ENCODE results near the gene ATP5PO. TPM values are rescaled to one million over a fixed set of nuclear protein-coding genes. Genes with fewer than 3 reads are reported as not detected.

Gene ATP5PO
- total RNA-seq, 1 donor from 2014 or later = 218 TPM

GRCh38 chr21:33898586-33898985, 17.0 kb downstream of the ATP5PO start:
- no peak for TF ChIP-seq CTCF (IDR thresholded peaks at IDR 0.05; ENCODE audit: unreplicated experiment)
- no peaks in the 10 kb centered on the region for H3K9me3 Mint-ChIP-seq (ENCODE audit: unreplicated experiment)
- DNase-seq (ENCODE audit: low spot score) = no peak
- H3K4me3 Mint-ChIP-seq (ENCODE audit: unreplicated experiment) = no peak overlapping the region
- H3K36me3 Mint-ChIP-seq (ENCODE audit: low read depth, unreplicated experiment) = peaks cover 18% of the 10 kb centered on the region
- peaks cover 41% of the 10 kb centered on the region for H3K4me1 Mint-ChIP-seq (ENCODE audit: unreplicated experiment)
- peaks cover 4% of the 10 kb centered on the region for H3K27me3 Mint-ChIP-seq (ENCODE audit: unreplicated experiment)
- no peak overlapping the region for H3K27ac Mint-ChIP-seq (ENCODE audit: unreplicated experiment)

GRCh38 chr21:33897739-33898138, 17.9 kb downstream of the ATP5PO start:
- Mint-ChIP-seq H3K9me3 (ENCODE audit: unreplicated experiment) (no peaks in the 10 kb centered on the region), H3K27ac (ENCODE audit: unreplicated experiment) (no peak overlapping the region), H3K4me1 (ENCODE audit: unreplicated experiment) (peaks cover 45% of the 10 kb centered on the region), H3K27me3 (ENCODE audit: unreplicated experiment) (peaks cover 4% of the 10 kb centered on the region), H3K4me3 (ENCODE audit: unreplicated experiment) (no peak overlapping the region), H3K36me3 (ENCODE audit: low read depth, unreplicated experiment) (peaks cover 12% of the 10 kb centered on the region)
- DNase-seq (ENCODE audit: low spot score) = no peak
- TF ChIP-seq CTCF (IDR thresholded peaks at IDR 0.05; ENCODE audit: unreplicated experiment) = no peak

- TF ChIP-seq CTCF (IDR thresholded peaks at IDR 0.05; ENCODE audit: unreplicated experiment) = no peak
- DNase-seq (ENCODE audit: low spot score) = no peak
- Mint-ChIP-seq H3K4me3 (ENCODE audit: unreplicated experiment) (no peak overlapping the region), H3K9me3 (ENCODE audit: unreplicated experiment) (no peaks in the 10 kb centered on the region), H3K27me3 (ENCODE audit: unreplicated experiment) (peaks cover 4% of the 10 kb centered on the region), H3K36me3 (ENCODE audit: low read depth, unreplicated experiment) (peaks cover 7% of the 10 kb centered on the region), H3K4me1 (ENCODE audit: unreplicated experiment) (peaks cover 48% of the 10 kb centered on the region), H3K27ac (ENCODE audit: unreplicated experiment) (no peak overlapping the region)
Observed at GRCh38 chr21:33897098-33897497, 18.5 kb downstream of the ATP5PO start.

- no peak for TF ChIP-seq CTCF (IDR thresholded peaks at IDR 0.05; ENCODE audit: unreplicated experiment)
- H3K9me3 Mint-ChIP-seq (ENCODE audit: unreplicated experiment) = no peaks in the 10 kb centered on the region
- H3K4me3 Mint-ChIP-seq (ENCODE audit: unreplicated experiment) = no peak overlapping the region
- H3K4me1 Mint-ChIP-seq (ENCODE audit: unreplicated experiment) = peaks cover 47% of the 10 kb centered on the region
- no peak for DNase-seq (ENCODE audit: low spot score)
- H3K27ac Mint-ChIP-seq (ENCODE audit: unreplicated experiment) = no peak overlapping the region
- H3K36me3 Mint-ChIP-seq (ENCODE audit: low read depth, unreplicated experiment) = peaks cover 7% of the 10 kb centered on the region
- peaks cover 4% of the 10 kb centered on the region for H3K27me3 Mint-ChIP-seq (ENCODE audit: unreplicated experiment)
Observed at GRCh38 chr21:33896691-33897090, 18.9 kb downstream of the ATP5PO start.

- H3K27ac Mint-ChIP-seq (ENCODE audit: unreplicated experiment) = peak overlapping the region; percentile 85
Observed at GRCh38 chr21:33895356-33895755, 20.2 kb downstream of the ATP5PO start.

More at GRCh38 chr21:33895356-33895755, 20.2 kb downstream of the ATP5PO start:
- H3K4me1 Mint-ChIP-seq (ENCODE audit: unreplicated experiment) = peaks cover 45% of the 10 kb centered on the region
- peak overlapping the region; percentile 39 for H3K4me3 Mint-ChIP-seq (ENCODE audit: unreplicated experiment)
- TF ChIP-seq CTCF (IDR thresholded peaks at IDR 0.05; ENCODE audit: unreplicated experiment) = no peak
- H3K27me3 Mint-ChIP-seq (ENCODE audit: unreplicated experiment) = peaks cover 4% of the 10 kb centered on the region
- peaks cover 7% of the 10 kb centered on the region for H3K36me3 Mint-ChIP-seq (ENCODE audit: low read depth, unreplicated experiment)
- no peaks in the 10 kb centered on the region for H3K9me3 Mint-ChIP-seq (ENCODE audit: unreplicated experiment)
- no peak for DNase-seq (ENCODE audit: low spot score)
